ENCODE data around the gene CLPTM1.

DNA sequence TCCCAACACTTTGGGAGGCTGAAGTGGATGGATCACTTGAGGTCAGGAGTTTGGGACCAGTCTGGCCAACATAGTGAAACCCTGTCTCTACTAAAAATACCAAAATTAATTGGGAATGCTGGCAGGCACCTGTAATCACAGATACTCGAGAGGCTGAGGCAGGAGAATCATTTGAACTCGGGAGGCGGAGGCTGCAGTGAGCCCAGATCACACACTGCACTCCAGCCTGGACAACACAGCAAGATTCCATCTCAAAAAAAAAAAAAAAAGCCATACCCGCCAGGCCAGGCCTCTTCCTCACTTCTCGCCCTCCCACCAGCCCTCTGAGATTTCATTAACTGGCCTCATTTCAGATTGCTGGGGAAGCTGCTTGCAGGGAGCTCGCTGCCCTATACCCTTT is 38.3 kb downstream of the CLPTM1 start:
- TF ChIP-seq, protein P1, sequence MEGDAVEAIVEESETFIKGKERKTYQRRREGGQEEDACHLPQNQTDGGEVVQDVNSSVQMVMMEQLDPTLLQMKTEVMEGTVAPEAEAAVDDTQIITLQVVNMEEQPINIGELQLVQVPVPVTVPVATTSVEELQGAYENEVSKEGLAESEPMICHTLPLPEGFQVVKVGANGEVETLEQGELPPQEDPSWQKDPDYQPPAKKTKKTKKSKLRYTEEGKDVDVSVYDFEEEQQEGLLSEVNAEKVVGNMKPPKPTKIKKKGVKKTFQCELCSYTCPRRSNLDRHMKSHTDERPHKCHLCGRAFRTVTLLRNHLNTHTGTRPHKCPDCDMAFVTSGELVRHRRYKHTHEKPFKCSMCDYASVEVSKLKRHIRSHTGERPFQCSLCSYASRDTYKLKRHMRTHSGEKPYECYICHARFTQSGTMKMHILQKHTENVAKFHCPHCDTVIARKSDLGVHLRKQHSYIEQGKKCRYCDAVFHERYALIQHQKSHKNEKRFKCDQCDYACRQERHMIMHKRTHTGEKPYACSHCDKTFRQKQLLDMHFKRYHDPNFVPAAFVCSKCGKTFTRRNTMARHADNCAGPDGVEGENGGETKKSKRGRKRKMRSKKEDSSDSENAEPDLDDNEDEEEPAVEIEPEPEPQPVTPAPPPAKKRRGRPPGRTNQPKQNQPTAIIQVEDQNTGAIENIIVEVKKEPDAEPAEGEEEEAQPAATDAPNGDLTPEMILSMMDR (IDR thresholded peaks at IDR 0.05): no peak
- TF ChIP-seq POLR2A (IDR thresholded peaks at IDR 0.05): no peak

Measured in transverse colon (tissue), 3 donors.